Omental fat pad (tissue), 4 donors: ENCODE measurements around the gene RAI1. TPM values are rescaled to one million over a fixed set of nuclear protein-coding genes. Genes with fewer than 3 reads are reported as not detected.

Source experiments
- ATAC-seq: fragments of 150-250 bp; one replicate; pipeline ENCODE4 v1.9.1; 2016; ENCODE audit warnings: mild to moderate bottlenecking, moderate library complexity; ENCODE audit not compliant: low FRiP score
- DNase-seq: peaks from one replicate; pipeline ENCODE4 v3.0.0-alpha.2; 2019; ENCODE audit warnings: low spot score
- CTCF ChIP-seq, 3 donors: fragments of 450-650 bp; IDR thresholded peaks; one replicate each; pipeline ENCODE4 v1.5.1; 2016 to 2017; ENCODE audit warnings: antibody characterized with exemption in 3 of 3, mild to moderate bottlenecking in 3 of 3, moderate library complexity in 2 of 3
- total RNA-seq, 4 donors: library from RNA; depleted of rRNA; stranded (reverse); fragments of >200 nt; gene quantifications; one replicate each; pipeline ENCODE4 v1.1.0, GENCODE V29; 2016

The RAI1 gene
- total RNA-seq, 4 donors from 2014 or later, result 6.7 to 30.6 (median 8.5) TPM

- no peak for TF ChIP-seq CTCF (IDR thresholded peaks at IDR 0.05)
- ATAC-seq, result no peak
- no peak for DNase-seq
These were observed 97.9 kb downstream of the RAI1 start for GRCh38 chr17:17779015-17779611.

- DNase-seq (no peak), ATAC-seq (peak; percentile 33)
- TF ChIP-seq CTCF (IDR thresholded peaks at IDR 0.05), result no peak
These were observed 99.8 kb downstream of the RAI1 start for GRCh38 chr17:17780922-17781590.

- peak; percentile 48 for ATAC-seq
- no peak for DNase-seq
- TF ChIP-seq CTCF (IDR thresholded peaks at IDR 0.05), result no peak
These were observed 100.6 kb downstream of the RAI1 start for GRCh38 chr17:17781591-17782496.

- DNase-seq, result no peak
- no peak for ATAC-seq
These were observed 101.4 kb downstream of the RAI1 start for GRCh38 chr17:17782523-17783115.

GRCh38 chr17:17783116-17783824, 102.0 kb downstream of the RAI1 start:
- no peak for TF ChIP-seq CTCF (IDR thresholded peaks at IDR 0.05)
- DNase-seq (no peak), ATAC-seq (peak; percentile 7)

More at GRCh38 chr17:17782523-17783115, 101.4 kb downstream of the RAI1 start:
- TF ChIP-seq CTCF (IDR thresholded peaks at IDR 0.05), result no peak
